SHP77 treated with DMSO at 0.1 percent for 48 hours (cell line): ENCODE measurements around the gene SSBP4.
"Not testable (repeated sequence)": the region's sequence is repeated elsewhere in the genome, so short reads cannot be mapped to it uniquely, and the experiment has no call there.

Experiments used
- DNase-seq: peaks from one replicate; lab custom pipeline; 2025; lab: John Stamatoyannopoulos, UW

Gene SSBP4

GRCh38 chr19:18419195-18419698 lies at the start of gene SSBP4:
TSS of gene SSBP4 (plus strand) at chr19:18419398. CDS start at chr19:18419649, 251 bp downstream.
- peak; percentile 27 for DNase-seq

DNA sequence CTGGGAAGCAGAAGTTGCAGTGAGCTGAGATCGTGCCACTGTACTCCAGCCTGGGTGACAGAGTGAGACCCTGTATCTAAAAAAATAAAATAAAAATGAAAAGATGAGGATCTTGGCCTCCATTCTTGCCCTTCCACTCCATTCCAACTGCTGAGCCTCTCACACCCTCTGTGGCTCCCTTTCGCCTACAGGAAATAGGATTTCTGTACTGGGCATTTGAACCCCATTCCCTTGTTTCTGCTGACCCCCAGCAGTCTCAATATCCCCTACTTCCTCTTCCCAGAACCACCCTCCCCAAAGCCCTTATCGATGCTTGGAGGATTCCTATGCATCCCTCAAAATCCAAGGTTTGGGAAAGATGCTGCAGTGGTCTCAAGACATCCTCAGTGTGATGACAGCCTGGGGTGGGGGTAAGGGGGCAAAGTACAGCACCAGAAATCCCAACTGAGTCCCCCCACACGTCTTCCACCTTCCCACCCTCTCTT lies 45.7 kb upstream of the SSBP4 start:
- DNase-seq = no peak

- DNase-seq = peak; percentile 87
These were observed 45.1 kb upstream of the SSBP4 start for GRCh38 chr19:18373892-18374629.

DNA sequence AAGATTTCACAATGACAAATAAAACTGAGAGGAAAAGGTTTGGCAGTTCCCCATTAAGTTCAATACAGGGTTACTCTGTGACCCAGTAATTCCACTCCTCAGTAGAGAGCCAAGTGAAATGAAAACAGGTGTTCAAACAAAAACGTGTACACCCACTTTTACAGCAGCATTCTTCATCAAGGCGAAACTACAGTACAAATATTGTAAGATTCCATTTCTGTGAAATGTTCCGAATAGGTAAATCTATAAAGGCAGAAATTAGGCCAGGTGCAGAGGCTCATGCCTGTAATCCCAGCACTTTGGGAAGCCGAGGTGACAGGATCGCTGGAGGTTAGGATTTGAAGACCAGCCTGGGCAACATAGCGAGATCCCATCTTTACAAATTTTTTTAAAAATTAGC lies 42.2 kb upstream of the SSBP4 start:
- DNase-seq = peak; percentile 48

- peak; percentile 49 for DNase-seq
These were observed 39.1 kb upstream of the SSBP4 start for GRCh38 chr19:18379803-18380747.

DNA sequence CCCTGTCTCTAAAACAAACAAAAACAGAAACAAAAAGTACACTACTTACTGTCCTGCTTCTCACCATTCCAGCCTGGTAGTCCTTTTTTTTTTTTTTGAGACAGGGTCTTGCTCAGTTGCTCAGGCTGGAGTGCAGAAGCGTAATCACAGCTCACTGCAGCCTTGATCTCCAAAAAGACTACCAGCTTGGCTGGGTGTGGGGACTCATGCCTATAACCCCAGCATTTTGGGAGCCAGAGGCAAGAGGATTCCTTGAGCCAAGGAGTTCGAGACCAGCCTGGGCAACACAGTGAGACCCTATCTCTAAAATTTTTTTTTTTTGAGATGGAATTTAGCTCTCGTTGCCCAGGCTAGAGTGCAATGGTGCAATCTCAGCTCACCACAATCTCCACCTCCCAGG lies 38.4 kb upstream of the SSBP4 start:
- no peak for DNase-seq

GRCh38 chr19:18383622-18384021 lies 35.6 kb upstream of the SSBP4 start:
- DNase-seq = not testable (repeated sequence)

DNA sequence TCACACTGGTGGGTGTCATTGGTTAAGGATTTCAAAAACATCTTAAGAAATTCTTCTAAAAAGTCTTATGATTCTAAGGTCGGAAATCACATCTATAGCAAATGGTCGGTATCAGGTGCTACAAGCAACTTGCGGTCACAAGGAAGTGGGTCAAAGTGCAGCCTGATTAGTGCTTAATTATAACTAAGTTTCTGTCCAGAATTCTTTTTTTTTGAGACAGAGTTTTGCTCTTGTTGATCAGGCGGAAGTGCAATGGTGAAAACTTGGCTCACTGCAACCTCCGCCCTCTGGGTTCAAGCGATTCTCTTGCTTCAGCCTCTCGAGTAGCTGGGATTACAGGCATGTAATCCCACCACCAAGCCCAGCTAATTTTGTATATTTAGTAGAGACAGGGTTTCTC lies 34.4 kb upstream of the SSBP4 start:
- DNase-seq = no peak

- no peak for DNase-seq
These were observed 33.9 kb upstream of the SSBP4 start for GRCh38 chr19:18385359-18385674.

DNA sequence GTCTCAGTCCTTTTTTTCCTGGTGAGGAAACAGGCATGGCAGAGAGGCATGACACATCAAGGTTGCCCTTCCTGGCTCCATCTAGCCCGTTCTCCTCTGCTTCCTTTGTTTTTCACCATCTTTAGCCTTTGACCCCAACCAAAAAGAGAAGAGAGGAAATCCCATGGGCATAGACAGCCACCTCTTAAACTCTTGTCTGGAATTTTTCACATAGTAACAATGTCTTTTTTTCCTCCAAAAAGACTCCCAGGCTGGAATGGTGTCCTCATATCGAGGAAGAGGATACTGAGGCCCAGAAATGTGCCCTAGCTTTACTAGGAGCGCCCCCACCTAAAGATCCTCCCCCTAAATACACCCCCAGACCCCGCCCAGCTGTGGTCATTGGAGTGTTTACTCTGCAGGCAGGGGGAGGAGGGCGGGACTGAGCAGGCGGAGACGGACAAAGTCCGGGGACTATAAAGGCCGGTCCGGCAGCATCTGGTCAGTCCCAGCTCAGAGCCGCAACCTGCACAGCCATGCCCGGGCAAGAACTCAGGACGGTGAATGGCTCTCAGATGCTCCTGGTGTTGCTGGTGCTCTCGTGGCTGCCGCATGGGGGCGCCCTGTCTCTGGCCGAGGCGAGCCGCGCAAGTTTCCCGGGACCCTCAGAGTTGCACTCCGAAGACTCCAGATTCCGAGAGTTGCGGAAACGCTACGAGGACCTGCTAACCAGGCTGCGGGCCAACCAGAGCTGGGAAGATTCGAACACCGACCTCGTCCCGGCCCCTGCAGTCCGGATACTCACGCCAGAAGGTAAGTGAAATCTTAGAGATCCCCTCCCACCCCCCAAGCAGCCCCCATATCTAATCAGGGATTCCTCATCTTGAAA lies 33.3 kb upstream of the SSBP4 start, which contains the start of gene GDF15:
TSS of gene GDF15 (plus strand) at position 484 of the 868 bp plus-strand sequence. CDS start at position 516, 32 bp downstream.
- no peak for DNase-seq

GRCh38 chr19:18386543-18387271 lies 32.5 kb upstream of the SSBP4 start:
- DNase-seq = no peak

GRCh38 chr19:18388100-18388959 lies 30.9 kb upstream of the SSBP4 start:
- peak; percentile 62 for DNase-seq

DNA sequence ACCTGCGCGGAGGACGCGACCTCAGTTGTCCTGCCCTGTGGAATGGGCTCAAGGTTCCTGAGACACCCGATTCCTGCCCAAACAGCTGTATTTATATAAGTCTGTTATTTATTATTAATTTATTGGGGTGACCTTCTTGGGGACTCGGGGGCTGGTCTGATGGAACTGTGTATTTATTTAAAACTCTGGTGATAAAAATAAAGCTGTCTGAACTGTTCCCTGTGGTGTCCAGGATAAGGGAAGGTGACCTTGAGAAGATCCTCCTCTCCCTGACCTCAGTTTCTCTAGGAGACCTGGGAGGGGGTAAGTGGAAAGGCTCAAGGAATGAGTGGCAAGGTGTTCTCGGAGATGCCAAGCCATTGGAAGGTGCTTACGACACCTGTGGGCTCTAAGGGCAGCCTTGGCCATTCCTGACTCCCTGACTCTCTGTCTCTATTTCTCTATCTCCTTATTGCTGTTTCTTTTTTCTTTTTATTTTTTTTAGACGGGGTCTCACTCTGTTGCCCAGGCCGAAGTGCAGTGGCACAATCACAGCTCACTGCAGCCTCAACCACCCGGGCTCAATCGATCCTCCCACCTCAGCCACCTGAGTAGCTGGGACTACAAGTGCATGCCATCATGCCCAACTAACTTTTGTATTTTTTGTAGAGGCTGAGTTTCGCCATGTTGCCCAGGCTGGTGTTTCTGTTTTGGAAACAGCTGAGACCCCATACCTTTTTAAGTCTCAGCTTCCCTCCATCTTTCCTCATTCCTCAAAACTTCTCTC lies 30.1 kb upstream of the SSBP4 start:
- DNase-seq = no peak

- DNase-seq = no peak
These were observed 29.5 kb upstream of the SSBP4 start for GRCh38 chr19:18389726-18390064.

DNA sequence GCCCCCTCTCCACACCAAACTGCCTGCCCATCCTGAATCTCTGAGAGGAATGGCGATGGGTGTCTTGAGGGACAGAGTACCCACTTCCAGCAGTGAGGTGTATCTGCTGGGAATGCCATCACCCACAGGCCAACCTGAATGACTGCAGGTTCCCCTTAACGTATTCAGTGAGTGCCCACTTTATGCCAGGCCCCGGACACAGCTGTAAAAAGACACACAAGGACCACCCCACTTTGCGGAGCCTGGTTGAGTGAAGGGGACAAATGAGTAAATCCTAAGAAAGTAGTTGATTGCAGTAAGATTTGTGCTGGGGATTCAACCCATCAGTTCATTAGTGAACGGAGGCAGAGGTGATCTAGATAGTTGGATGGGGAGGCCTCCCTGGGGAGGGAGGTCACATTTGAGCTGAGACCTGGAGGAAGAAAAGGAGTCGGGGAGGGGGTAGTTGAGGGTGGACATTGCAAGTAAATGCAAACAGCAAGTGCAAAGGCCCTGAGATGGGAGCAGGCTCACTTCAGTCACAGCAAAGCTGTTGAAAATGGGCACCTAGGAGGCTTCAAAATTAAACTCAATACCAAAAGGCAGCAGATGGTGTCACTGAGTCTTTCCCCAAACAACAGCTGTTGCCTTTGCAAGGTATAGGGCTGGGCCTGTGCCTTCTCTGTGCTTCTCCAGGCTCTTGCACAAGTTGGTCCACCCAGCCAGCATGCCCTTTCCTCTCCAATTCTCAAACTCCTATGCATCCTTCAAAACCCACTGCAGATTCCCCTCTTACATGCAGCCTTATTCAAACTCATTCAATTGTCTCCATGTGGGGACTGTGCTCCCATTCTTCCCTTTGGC lies 28.9 kb upstream of the SSBP4 start:
- no peak for DNase-seq

DNA sequence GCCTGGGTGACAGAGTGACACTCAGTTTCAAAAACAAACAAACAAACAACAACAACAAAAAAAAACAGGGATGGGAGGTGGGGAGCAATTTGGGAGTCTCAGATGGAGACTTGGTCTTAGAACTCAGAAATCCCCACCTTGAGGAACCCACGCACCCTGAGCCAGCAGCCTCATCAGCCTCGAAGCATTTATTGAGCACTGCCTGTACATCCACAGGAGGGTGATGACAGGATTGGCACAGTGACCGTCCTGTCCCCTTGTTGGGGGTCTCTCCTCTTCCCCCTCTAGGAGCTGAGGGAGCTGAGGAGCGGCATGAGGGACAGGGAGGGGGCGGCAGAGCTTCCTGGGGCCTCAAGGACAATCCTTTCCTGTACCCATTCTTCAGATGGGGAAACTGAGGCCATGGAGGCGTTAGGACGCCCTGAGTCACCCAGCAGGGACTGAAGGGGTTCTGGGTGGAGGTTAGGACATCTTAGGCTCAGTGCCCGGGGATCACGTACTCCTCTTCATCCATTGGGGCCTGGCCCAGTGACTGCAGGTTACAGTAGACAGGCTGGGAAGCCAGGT lies 27.6 kb upstream of the SSBP4 start:
- no peak for DNase-seq

- no peak for DNase-seq
These were observed 26.8 kb upstream of the SSBP4 start for GRCh38 chr19:18392417-18392816.

- DNase-seq = no peak
These were observed 26.3 kb upstream of the SSBP4 start for GRCh38 chr19:18392926-18393325.
